Stimulated activated CD8-positive, alpha-beta memory T cell treated with anti-CD3 and anti-CD28 coated beads, Interleukin-12 subunit alpha, Interleukin-12 subunit beta, amount 100 ng/mL, for 24 hours (primary cell): ENCODE measurements around the gene MYEOV.

Experiments
- DNase-seq: peaks from one replicate; pipeline ENCODE4 v3.0.0-alpha.2; 2020; ENCODE audit errors: extremely low read depth

The MYEOV gene

DNA sequence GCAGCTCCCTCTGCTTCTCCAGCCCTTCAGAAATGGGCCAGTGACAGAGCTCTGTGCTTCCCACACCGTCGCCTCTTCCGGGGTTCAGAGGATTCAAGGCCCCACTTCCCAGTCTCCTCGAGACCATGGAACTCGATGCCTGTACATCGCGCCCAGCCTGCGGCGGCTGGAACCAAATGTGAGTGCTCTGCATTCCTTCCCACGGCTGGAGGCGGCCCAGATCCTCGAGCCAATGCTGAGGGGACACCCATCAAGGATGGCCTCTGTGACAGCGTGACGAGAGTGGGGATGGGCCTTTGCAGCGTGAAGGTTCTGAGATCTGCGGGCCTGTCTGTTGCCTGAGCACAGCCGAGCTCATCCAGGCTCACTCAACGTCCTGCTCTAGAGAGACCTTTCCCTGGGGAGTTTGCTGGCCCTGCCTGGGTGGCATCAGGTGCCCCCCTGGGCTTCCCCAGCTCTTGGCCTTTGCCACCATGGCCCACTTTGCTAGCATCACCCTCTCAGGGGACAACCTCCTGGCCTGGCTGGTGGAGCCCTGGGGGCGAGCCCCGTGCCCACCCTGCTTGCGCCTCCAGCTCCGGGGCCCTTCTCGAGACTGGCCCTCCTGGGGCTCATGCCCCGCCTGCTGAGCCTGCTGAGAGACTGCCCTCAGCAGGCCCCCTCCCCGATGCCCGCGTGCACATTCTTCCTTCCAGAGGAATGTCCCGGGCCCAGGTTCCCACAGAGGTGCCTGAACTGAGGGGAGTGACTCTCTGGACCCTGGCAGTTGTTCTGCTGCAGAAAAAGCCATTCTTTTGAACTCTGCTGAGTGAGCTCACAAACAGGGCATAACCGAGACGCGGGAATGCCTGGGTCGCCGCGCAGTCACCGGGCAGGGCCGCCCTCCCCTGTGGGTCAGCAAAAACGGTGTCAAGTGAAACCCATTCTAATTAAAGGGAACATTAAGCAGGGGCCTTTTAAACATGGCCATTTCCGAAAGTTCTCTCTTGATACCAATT, 7.3 kb upstream of the MYEOV start:
- no peak for DNase-seq

GRCh38 chr11:69287968-69288882, 5.7 kb upstream of the MYEOV start:
- DNase-seq, result no peak

DNA sequence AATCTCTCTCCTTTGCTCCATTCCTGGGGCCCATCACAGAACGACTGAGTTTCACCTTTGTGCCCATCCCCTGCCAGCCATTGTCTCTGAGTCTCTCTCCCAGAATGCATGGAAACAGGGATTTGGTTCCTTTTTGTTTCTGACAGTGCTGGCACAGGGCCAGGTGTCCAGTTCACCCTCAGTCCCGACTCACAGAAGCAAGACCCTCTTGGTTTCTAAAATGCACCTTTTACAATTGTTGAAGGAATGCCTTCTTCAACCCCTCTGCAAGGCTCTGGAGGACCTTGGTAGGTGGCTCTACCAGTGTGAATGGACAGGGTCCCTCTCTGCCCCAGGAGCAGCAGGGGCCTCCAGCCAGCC, 5.1 kb upstream of the MYEOV start:
- DNase-seq, result no peak

- no peak for DNase-seq
Observed at GRCh38 chr11:69290806-69291205, 3.1 kb upstream of the MYEOV start.

DNA sequence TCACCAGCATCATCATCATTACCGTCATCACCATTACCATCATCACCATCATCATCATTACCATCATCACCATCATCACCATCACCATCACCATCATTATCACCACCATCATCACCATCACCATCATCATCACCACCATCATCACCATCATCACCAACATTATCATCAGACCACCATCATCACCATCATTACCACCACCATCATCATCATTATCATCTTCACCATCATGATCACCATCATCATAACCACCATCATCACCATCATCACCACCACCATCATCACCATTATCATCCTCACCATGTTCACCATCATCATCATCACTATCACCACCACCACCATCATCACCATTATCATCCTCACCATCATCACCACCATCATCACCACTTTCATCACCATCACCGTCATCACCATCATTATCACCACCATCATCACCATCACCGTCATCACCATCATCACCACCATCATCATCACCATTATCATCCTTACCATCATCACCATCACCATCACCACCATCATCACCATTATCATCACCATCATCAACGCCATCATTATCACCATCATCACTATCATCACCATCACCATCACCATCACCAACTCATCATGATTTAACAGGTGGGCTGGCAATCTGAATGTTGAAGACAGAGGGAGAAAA, 2.4 kb upstream of the MYEOV start:
- DNase-seq, result no peak

GRCh38 chr11:69292221-69292648, 1.7 kb upstream of the MYEOV start:
- DNase-seq, result no peak

DNA sequence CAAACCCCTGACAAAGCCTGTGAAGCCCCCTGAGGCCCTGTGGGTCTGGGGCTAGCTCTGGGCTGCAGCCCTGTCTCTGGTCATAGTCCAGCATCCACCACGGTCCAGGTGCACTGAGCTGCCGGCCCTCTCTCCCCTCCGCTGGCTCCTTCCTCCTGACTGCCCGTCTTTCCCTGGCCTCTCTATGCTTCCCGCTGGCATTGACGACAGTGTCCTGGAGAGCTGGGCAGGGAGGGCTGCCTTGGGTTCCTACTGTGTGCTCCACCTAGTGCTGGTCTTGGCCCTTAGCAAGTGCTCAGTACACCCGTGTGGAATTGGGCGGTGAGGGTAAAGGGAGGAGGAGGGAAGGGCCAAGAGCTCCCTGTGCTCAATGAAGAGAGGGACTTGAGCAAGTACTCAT, 868 bp upstream of the MYEOV start:
- no peak for DNase-seq

- no peak for DNase-seq
Observed at GRCh38 chr11:69294571-69295078, 670 bp downstream of the MYEOV start.

GRCh38 chr11:69295079-69295994, 1.4 kb downstream of the MYEOV start:
- no peak for DNase-seq

- no peak for DNase-seq
Observed at GRCh38 chr11:69295995-69296889, 2.3 kb downstream of the MYEOV start.

GRCh38 chr11:69296890-69297786, 3.2 kb downstream of the MYEOV start:
- peak; percentile 58 for DNase-seq

DNA sequence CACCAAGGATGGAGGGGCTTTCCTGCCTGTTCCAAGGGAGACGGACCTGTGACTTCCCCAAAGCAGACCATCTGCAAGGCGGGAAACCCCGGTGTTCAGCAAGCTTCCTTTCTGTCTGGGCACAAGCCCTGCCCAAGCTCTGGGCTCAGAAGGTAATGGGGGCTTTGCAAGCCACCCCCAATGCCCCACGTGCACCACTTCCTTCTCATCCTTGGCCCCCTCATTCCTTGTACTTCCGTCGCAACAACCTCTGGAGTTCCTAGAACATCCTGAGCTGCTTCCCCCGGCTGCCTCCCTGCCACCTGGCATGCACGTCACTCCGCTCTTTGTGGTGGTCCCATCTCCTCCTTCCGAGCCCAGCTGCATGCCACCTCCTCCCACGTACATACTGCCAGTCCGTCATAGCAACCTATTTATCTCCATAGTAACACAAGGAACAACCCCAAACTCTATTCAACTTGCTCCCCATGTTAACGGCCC, 3.9 kb downstream of the MYEOV start:
- DNase-seq, result no peak

DNA sequence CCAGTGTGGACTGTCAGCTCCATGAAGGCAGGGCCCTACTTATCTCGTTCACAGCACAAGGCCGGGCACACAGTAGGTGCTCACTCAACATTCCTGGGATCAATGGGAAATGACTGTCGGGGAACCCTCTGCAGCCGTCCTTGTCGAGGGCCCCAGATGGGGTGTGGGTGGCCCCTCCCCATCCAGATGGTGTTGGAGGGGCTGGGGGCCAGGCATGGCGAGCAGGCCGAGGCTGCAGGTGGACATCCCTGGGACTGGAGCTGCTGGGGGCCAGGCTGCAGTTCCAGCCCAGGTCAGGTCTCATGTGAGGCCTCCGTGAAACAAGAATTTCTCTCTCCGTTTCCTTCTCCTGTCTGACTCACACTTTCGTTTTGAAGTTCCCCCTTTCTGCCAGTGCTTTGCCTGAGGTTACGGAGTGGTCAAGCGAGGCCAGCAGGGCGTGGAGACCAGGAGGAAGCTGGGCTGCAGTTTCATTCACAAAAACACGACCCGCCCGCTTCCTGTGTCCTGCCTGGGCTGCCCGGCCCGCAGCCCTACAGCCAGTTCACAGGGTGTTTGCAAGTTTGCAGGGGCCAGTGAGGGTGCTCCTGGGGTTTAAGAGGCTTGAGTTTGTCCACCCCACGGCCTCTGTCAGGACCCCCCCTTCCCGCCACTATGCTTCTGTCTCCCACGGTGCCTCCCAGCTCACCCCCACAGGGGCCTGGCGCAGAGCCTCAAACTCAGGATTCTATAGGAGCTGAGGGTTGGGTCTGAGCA, 4.5 kb downstream of the MYEOV start:
- no peak for DNase-seq

GRCh38 chr11:69299023-69299461, 5.1 kb downstream of the MYEOV start:
- DNase-seq, result no peak

DNA sequence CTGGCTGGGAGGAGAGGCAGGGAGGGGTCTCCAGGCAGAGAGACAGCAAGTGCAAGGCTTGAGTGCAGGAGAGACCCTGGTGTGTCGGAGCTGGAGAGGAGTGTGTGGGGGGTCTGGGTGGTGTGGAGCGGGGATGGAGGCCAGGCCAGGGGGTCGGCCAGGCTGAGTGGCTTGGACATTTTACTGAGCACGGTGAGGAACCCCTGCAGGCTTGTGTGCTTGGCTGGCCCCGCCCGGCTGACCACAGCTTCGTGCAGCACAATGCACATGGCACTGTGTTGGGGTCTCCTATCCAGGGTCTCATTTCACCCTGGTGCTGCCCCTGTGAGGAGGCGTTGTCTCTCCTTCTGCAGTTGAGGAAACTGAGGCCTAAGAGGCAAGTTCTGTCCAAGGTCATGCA, 5.6 kb downstream of the MYEOV start:
- no peak for DNase-seq

- no peak for DNase-seq
Observed at GRCh38 chr11:69300120-69301060, 6.4 kb downstream of the MYEOV start.

DNA sequence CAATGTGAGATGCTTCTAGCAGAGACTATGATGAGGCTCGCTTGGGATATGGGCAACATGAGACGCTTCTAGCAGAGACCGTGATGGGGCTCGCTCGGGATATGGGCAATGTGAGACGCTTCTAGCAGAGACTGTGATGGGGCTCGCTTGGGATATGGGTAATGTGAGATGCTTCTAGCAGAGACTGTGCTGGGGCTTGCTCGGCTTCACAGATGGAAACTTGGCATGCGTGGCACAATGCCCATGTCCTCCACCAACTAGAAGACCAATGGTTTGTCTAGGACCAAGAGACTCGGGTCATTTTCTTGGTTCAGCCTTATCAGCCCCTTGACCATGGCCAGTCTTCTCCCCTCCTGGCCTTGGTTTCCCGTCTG, 7.1 kb downstream of the MYEOV start:
- no peak for DNase-seq
